H1 (cell line): ENCODE results near the gene GNAQ. TPM values are rescaled to one million over a fixed set of nuclear protein-coding genes. Genes with fewer than 3 reads are reported as not detected.

Experiments used
- CTCF ChIA-PET: fragments of 300-600 bp; sonication (Branson Sonifier 250); formaldehyde crosslinking; loops from one replicate; lab custom pipeline; 2021; ENCODE audit not compliant: partially characterized antibody; lab: Charles Lee
- POLR2A ChIA-PET: fragments of 300-600 bp; sonication (Branson Sonifier 250); formaldehyde crosslinking; loops from one replicate; lab custom pipeline; 2021; ENCODE audit warnings: inconsistent platforms; ENCODE audit not compliant: partially characterized antibody; lab: Charles Lee
- DNase-seq, 2 experiments: peaks; one replicate each; pipeline versions ENCODE4 v3.0.0 to v3.0.0-alpha.2; 2010 to 2022; ENCODE audit warnings: low spot score in 2 of 2, low read depth in 1 of 2, mixed read lengths in 1 of 2
- FAIRE-seq: peaks from 2 replicates; lab custom pipeline; 2011; peaks lifted over from hg19 to GRCh38; lab: Jason Lieb, UNC
- H2AFZ ChIP-seq: 2 replicates; pipeline ENCODE4 v1.8.1; 2012; ENCODE audit warnings: low read length, inconsistent platforms
- H2AK5ac ChIP-seq: 2 replicates; pipeline ENCODE4 v1.6.1; 2013; ENCODE audit warnings: low read depth, low read length
- H2BK120ac ChIP-seq: replicated peaks from 2 replicates; pipeline ENCODE3; 2013; ENCODE audit warnings: low read depth, low read length, inconsistent platforms
- H2BK12ac ChIP-seq: 2 replicates; pipeline ENCODE4 v1.6.1; 2013; ENCODE audit warnings: low read depth, low read length
- H2BK15ac ChIP-seq: 2 replicates; pipeline ENCODE4 v1.6.1; 2013; ENCODE audit warnings: low read length
- H2BK20ac ChIP-seq: 2 replicates; pipeline ENCODE4 v1.6.1; 2013; ENCODE audit warnings: low read length
- H2BK5ac ChIP-seq: 2 replicates; pipeline ENCODE4 v1.6.1; 2013; ENCODE audit warnings: low read depth, low read length
- H3K14ac ChIP-seq: 2 replicates; pipeline ENCODE4 v1.6.1; 2013; ENCODE audit warnings: inconsistent platforms; ENCODE audit not compliant: insufficient read length
- H3K18ac ChIP-seq: 2 replicates; pipeline ENCODE4 v1.6.1; 2013; ENCODE audit warnings: low read length; ENCODE audit errors: extremely low read depth
- H3K23ac ChIP-seq: 2 replicates; pipeline ENCODE4 v1.6.1; 2013; ENCODE audit warnings: inconsistent platforms; ENCODE audit not compliant: insufficient read length
- H3K23me2 ChIP-seq: 2 replicates; pipeline ENCODE4 v1.6.1; 2013; ENCODE audit warnings: low read depth, low read length
- H3K27ac ChIP-seq: 2 replicates; pipeline ENCODE4 v1.6.1; 2011; ENCODE audit warnings: low read depth, low read length, inconsistent platforms
- H3K27me3 ChIP-seq, 4 experiments: replicated peaks in 1 of 4; 1 replicate in 1 of 4; 2 replicates in 3 of 4; pipeline versions ENCODE4 v1.6.1 to v1.8.1; 2011 to 2013; ENCODE audit warnings: low read length in 3 of 4, mild to moderate bottlenecking in 3 of 4, inconsistent platforms in 2 of 4, mixed read lengths in 2 of 4, moderate library complexity in 1 of 4; ENCODE audit not compliant: control insufficient read depth in 3 of 4, insufficient read depth in 3 of 4; ENCODE audit errors: extremely low read depth in 1 of 4
- H3K36me3 ChIP-seq, 4 experiments: 2 replicates each; pipeline versions ENCODE4 v1.6.1 to v1.8.1; 2011 to 2013; ENCODE audit warnings: mild to moderate bottlenecking in 4 of 4, low read length in 3 of 4, moderate library complexity in 2 of 4, control low read depth in 1 of 4, inconsistent platforms in 1 of 4; ENCODE audit not compliant: insufficient read depth in 4 of 4, control insufficient read depth in 2 of 4
- H3K4ac ChIP-seq: replicated peaks from 2 replicates; pipeline ENCODE3; 2013; ENCODE audit warnings: low read length, low read depth, mixed read lengths, inconsistent platforms; ENCODE audit not compliant: insufficient read length
- H3K4me1 ChIP-seq, 4 experiments: replicated peaks in 1 of 4; 1 replicate in 1 of 4; 2 replicates in 3 of 4; pipeline versions ENCODE4 v1.6.1 to v1.8.1; 2011 to 2013; ENCODE audit warnings: low read length in 3 of 4, inconsistent platforms in 2 of 4, mixed read lengths in 1 of 4; ENCODE audit not compliant: insufficient read depth in 4 of 4, control insufficient read depth in 3 of 4
- H3K4me2 ChIP-seq, 2 experiments: 2 replicates each; pipeline versions ENCODE4 v1.6.1 to v1.8.1; 2011 to 2013; ENCODE audit warnings: low read depth in 2 of 2, low read length in 2 of 2, control low read depth in 1 of 2, inconsistent platforms in 1 of 2, mild to moderate bottlenecking in 1 of 2; ENCODE audit not compliant: insufficient read depth in 1 of 2
- H3K4me3 ChIP-seq, 4 experiments: fragments of 200-600, 300-600 bp in 1 of 4; sonication (generic), shearing (Covaris generic), sonication (Bioruptor Twin) in 1 of 4; 2 replicates each; pipeline versions ENCODE4 v1.5.1 to v1.8.1; 2011 to 2016; ENCODE audit warnings: low read length in 4 of 4, low read depth in 3 of 4, control low read depth in 2 of 4, inconsistent platforms in 2 of 4, mild to moderate bottlenecking in 2 of 4, mixed read lengths in 1 of 4, moderate library complexity in 1 of 4; ENCODE audit not compliant: insufficient read depth in 2 of 4; ENCODE audit errors: extremely low read depth in 1 of 4
- H3K56ac ChIP-seq: replicated peaks from 2 replicates; pipeline ENCODE3; 2013; ENCODE audit warnings: low read depth, mild to moderate bottlenecking, mixed read lengths, low read length, inconsistent platforms; ENCODE audit not compliant: insufficient read length
- H3K79me1 ChIP-seq: 2 replicates; pipeline ENCODE4 v1.6.1; 2013; ENCODE audit warnings: low read depth, low read length, control low read depth
- H3K79me2 ChIP-seq, 2 experiments: 2 replicates each; pipeline versions ENCODE4 v1.6.1 to v1.8.1; 2012 to 2013; ENCODE audit warnings: low read length in 2 of 2, mild to moderate bottlenecking in 2 of 2, inconsistent platforms in 1 of 2; ENCODE audit not compliant: insufficient read depth in 2 of 2, control insufficient read depth in 1 of 2
- H3K9ac ChIP-seq, 4 experiments: replicated peaks in 1 of 4; 1 replicate in 1 of 4; 2 replicates in 3 of 4; pipeline versions ENCODE4 v1.6.1 to v1.8.1; 2011 to 2013; ENCODE audit warnings: low read depth in 3 of 4, low read length in 3 of 4, control low read depth in 2 of 4, mild to moderate bottlenecking in 2 of 4, moderate library complexity in 2 of 4, inconsistent platforms in 1 of 4; ENCODE audit errors: extremely low read depth in 1 of 4
- H3K9me3 ChIP-seq, 2 experiments: 2 replicates each; pipeline versions ENCODE4 v1.6.1 to v1.8.1; 2012 to 2013; ENCODE audit warnings: mild to moderate bottlenecking in 2 of 2, moderate library complexity in 2 of 2, control low read depth in 1 of 2, inconsistent platforms in 1 of 2, low read depth in 1 of 2, low read length in 1 of 2, mixed read lengths in 1 of 2; ENCODE audit not compliant: insufficient read depth in 2 of 2
- H4K20me1 ChIP-seq, 2 experiments: replicated peaks in 1 of 2; 2 replicates each; pipeline versions ENCODE3 to v1.8.1; 2011 to 2013; ENCODE audit warnings: inconsistent platforms in 2 of 2, low read length in 2 of 2, mild to moderate bottlenecking in 1 of 2; ENCODE audit not compliant: insufficient read depth in 2 of 2, control insufficient read depth in 1 of 2
- H4K5ac ChIP-seq: 2 replicates; pipeline ENCODE4 v1.6.1; 2013; ENCODE audit warnings: low read length, low read depth, mixed read lengths, inconsistent platforms; ENCODE audit not compliant: insufficient read length
- H4K8ac ChIP-seq: 2 replicates; pipeline ENCODE4 v1.8.0; 2013; ENCODE audit warnings: mild to moderate bottlenecking, moderate library complexity, low read length, inconsistent platforms; ENCODE audit not compliant: insufficient read depth; ENCODE audit errors: extremely low read depth
- H4K91ac ChIP-seq: replicated peaks from 2 replicates; pipeline ENCODE3; 2013; ENCODE audit warnings: low read length, mixed read lengths, inconsistent platforms; ENCODE audit not compliant: insufficient read length
- ASH2L ChIP-seq: fragments of 200-600, 300-600 bp; sonication (generic); IDR thresholded peaks from one replicate; pipeline ENCODE4 v1.7.1; 2017; ENCODE audit warnings: low read length
- ATF3 ChIP-seq: IDR thresholded peaks from 2 replicates; pipeline ENCODE4 v1.6.1; 2011; ENCODE audit warnings: low read depth, mild to moderate bottlenecking, low read length; ENCODE audit not compliant: insufficient read depth
- BACH1 ChIP-seq: IDR thresholded peaks from 2 replicates; pipeline ENCODE4 v1.6.1; 2012; ENCODE audit warnings: low read length, improper control_type of control experiment
- CTCF ChIP-seq, 3 experiments: IDR thresholded peaks; 1 replicate in 2 of 3; 2 replicates in 1 of 3; pipeline versions ENCODE4 v1.5.1 to v1.6.1; 2011; ENCODE audit warnings: low read length in 3 of 3, mild to moderate bottlenecking in 3 of 3, inconsistent platforms in 2 of 3, low read depth in 1 of 3, moderate library complexity in 1 of 3; ENCODE audit not compliant: insufficient read depth in 1 of 3; ENCODE audit errors: control extremely low read depth in 1 of 3
- RAD21 ChIP-seq, 2 experiments: IDR thresholded peaks in 1 of 2; conservative IDR thresholded peaks in 1 of 2; 2 replicates each; pipeline ENCODE4 v1.6.1; 2011; ENCODE audit warnings: low read depth in 2 of 2, low read length in 2 of 2, improper control_type of control experiment in 1 of 2, inconsistent platforms in 1 of 2, mild to moderate bottlenecking in 1 of 2, moderate library complexity in 1 of 2
- RBBP5 ChIP-seq: IDR thresholded peaks from 2 replicates; pipeline ENCODE4 v1.7.1; 2012; ENCODE audit warnings: low read depth, mild to moderate bottlenecking, inconsistent platforms, low read length, moderate library complexity, borderline replicate concordance
- WGBS, 2 experiments: shearing (Covaris generic) in 1 of 2; methylation state at CpG; one replicate each; pipeline versions ENCODE4 v1.1.6 to v1.1.7; 2013 to 2015; ENCODE audit warnings: low lambda C conversion rate in 2 of 2, mixed read lengths in 2 of 2, inconsistent platforms in 1 of 2, low coverage in 1 of 2, missing lambda C conversion rate in 1 of 2; ENCODE audit not compliant: insufficient replicate concordance in 2 of 2, insufficient coverage in 1 of 2, insufficient read length in 1 of 2; ENCODE audit errors: extremely low coverage in 1 of 2, missing lambda C conversion rate in 1 of 2; 5-methylcytosine and 5-hydroxymethylcytosine counted together
- polyA plus RNA-seq, 7 experiments: library from polyadenylated mRNA; depleted of rRNA in 3 of 7; stranded (reverse) in 5 of 7; unstranded in 2 of 7; fragments of >200 nt in 5 of 7; fragments of 200-250 nt in 2 of 7; gene quantifications; 1 replicate in 5 of 7; 2 replicates in 1 of 7; 4 replicates in 1 of 7; pipeline versions ENCODE4 v1.2.1 to v1.2.3, GENCODE V29; 2011 to 2013; ENCODE audit warnings: missing spikeins in 2 of 7, mixed read lengths in 2 of 7
- total RNA-seq: library from RNA; stranded (reverse); fragmentation: NEBNext Ultra II Directional; extraction: Animal tissue kit (Norgen Biotek cat#: 25700); gene quantifications from 2 replicates; pipeline ENCODE4 v1.2.1, GENCODE V29; 2021

The GNAQ gene
- total and polyA plus RNA-seq, 2 of the 8 experiments (the other 6 are each of a cell fraction or from before 2014, with no cell fraction given), result 22.8 to 63.8 TPM

GRCh38 chr9:78021697-78022096 lies 9.9 kb downstream of the GNAQ start:
- 89% methylated on average over 8 of the region's 8 CpGs; no CpG with 5 or more reads in 1 of the 2 experiments for WGBS, 2 experiments
- POLR2A ChIA-PET, result interaction anchor here (1.6 to 2.3 kb wide), 3 partner anchors 9 to 275 kb away, joined by 3 to 10 read pairs (median 5); partner anchors contain the start of genes GNAQ and PSAT1

More at GRCh38 chr9:78021697-78022096, 9.9 kb downstream of the GNAQ start:
- Histone ChIP-seq H3K36me3 (no peaks in the 10 kb centered on the region), H4K20me1 (peaks cover 2 to 4% of the 10 kb centered on the region in 2 experiments), H2BK15ac (no peak overlapping the region), H3K4me2 (no peak overlapping the region; a peak in 1 of 4 replicates), H3K79me1 (peaks cover 11% of the 10 kb centered on the region), H3K23me2 (no peaks in the 10 kb centered on the region), H2BK12ac (no peak overlapping the region), H3K56ac (no peak overlapping the region), H3K4me3 (no peak overlapping the region), H3K18ac (no peak overlapping the region), H2BK20ac (no peak overlapping the region), H3K9ac (no peak overlapping the region), H3K4me1 (peaks cover 8 to 27% (median 21%) of the 10 kb centered on the region in 4 experiments), H2AK5ac (no peak overlapping the region), H3K9me3 (no peaks in the 10 kb centered on the region), H2BK120ac (no peak overlapping the region), H3K27me3 (no peaks in the 10 kb centered on the region), H3K27ac (no peak overlapping the region), H3K4ac (no peak overlapping the region), H4K91ac (no peak overlapping the region), H3K14ac (no peak overlapping the region), H2BK5ac (no peak overlapping the region; the same call in 1 of the 2 replicates), H3K79me2 (peaks cover 2 to 98% of the 10 kb centered on the region in 2 experiments), H2AFZ (no peak overlapping the region), H4K8ac (no peak overlapping the region; the same call in 1 of the 2 replicates), H3K23ac (no peak overlapping the region), H4K5ac (no peak overlapping the region)
- CTCF ChIA-PET, result interaction anchor here (0.7 to 2.0 kb wide), 4 partner anchors 13 to 45 kb away, joined by 3 to 9 read pairs (median 4); no protein-coding TSS in a partner anchor
- DNase-seq, result no peak
- no peak for FAIRE-seq
- no peak for TF ChIP-seq RBBP5
- TF ChIP-seq RAD21 (IDR thresholded peaks at IDR 0.05 in 1 of 2, conservative IDR thresholded peaks at IDR 0.05 in 1 of 2; ENCODE audit: low read depth in 2 of 2, low read length in 2 of 2), result peak in 1 of 2 experiments; percentile 4; a peak in 1 of 4 replicates
- no peak for TF ChIP-seq BACH1
- no peak for TF ChIP-seq ASH2L
- TF ChIP-seq CTCF (IDR thresholded peaks at IDR 0.05; ENCODE audit: control extremely low read depth in 1 of 3, insufficient read depth in 1 of 3, low read depth in 1 of 3, low read length in 3 of 3), result peak in 1 of 3 experiments; percentile 25; a peak in 1 of 4 replicates
- TF ChIP-seq ATF3, result no peak
